RKO (cell line): ENCODE data around the gene MAP3K2.

Experiments
- DNase-seq: peaks from one replicate; pipeline ENCODE4 v3.0.0-alpha.2; 2016; ENCODE audit warnings: low spot score

The MAP3K2 gene

GRCh38 chr2:127405255-127405610, 17.5 kb upstream of the MAP3K2 start:
- DNase-seq, result no peak

- no peak for DNase-seq
These were observed 16.9 kb upstream of the MAP3K2 start for GRCh38 chr2:127404466-127405254.

GRCh38 chr2:127403460-127403859, 15.7 kb upstream of the MAP3K2 start:
- no peak for DNase-seq

- no peak for DNase-seq
These were observed 14.3 kb upstream of the MAP3K2 start for GRCh38 chr2:127401757-127402695.

- DNase-seq, result peak; percentile 15
These were observed 13.4 kb upstream of the MAP3K2 start for GRCh38 chr2:127400897-127401756.

DNA sequence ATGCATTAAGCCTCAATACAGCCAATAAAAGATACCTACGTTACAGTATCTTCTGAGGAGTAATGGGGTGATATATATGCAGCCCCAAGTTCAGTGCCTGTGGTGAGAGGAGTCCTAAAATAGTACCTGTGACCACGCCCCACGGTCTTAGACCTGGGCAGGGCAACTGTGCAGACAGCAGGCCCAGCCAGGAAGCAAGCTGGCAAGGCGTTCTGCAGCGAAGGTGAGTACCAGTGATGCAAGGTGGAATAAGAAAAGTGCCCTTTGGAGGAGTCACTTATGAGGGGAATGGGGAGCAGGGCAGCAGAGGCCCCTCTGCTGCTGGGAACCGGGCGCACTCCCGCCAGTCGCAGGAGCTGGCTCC, 12.7 kb upstream of the MAP3K2 start:
- DNase-seq, result no peak

- peak; percentile 84 for DNase-seq
These were observed 10.4 kb upstream of the MAP3K2 start for GRCh38 chr2:127398239-127398590.

DNA sequence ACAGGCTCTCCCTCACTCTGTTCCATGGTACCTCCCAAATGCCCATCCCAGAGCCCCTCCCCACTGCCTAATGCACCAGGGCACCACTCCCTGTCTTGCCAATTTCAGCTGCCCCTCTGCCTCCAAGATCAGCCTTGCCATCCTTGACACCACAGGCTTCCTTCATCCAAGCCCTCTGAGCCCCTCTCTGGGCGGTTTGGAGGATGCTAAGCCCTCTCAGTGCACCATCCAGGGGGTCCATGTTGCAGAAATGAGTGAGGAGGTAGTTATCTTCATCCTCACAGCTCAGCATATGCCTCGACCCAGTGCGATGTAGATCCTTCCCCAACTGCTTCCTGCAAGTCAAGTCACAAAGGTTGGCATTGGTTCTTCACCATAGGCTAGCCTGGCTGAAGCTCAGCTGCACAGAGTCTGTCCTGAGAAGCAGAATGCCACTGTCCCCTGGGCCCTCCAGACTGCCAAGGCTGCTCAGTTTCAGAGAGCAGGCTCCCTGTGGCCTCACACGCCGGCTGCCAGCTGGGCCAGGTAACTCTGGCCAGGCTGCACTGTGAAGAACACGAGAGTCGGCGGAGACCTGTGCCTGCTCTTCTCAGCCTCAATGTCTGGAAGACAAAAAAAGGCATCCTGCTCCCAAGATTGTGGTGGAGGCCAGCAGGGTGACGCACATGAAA, 9.9 kb upstream of the MAP3K2 start:
- no peak for DNase-seq

DNA sequence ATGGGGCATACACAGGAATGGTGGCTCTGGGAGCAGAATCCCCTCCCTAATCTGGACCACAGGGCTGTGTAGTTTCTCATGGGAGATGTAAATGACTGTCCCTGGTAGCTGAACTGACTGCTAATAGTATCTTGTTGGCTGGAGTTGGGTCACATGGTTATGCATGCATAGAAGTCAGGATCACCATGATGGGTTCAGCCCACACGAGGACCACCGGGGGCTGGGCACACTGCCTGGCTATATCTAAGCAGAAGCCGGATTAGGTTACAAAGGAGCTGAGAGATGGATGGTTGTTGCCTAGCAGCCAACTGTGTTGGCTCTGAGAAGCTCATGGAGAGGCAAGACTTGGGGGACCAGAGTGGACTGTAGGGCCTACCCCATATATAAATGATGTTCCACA, 6.7 kb upstream of the MAP3K2 start:
- no peak for DNase-seq

GRCh38 chr2:127392828-127393578, 5.2 kb upstream of the MAP3K2 start:
- DNase-seq, result no peak

- no peak for DNase-seq
These were observed 4.5 kb upstream of the MAP3K2 start for GRCh38 chr2:127392133-127392827.

- no peak for DNase-seq
These were observed 2.1 kb upstream of the MAP3K2 start for GRCh38 chr2:127389778-127390435.

- no peak for DNase-seq
These were observed 819 bp upstream of the MAP3K2 start for GRCh38 chr2:127388423-127389164.

DNA sequence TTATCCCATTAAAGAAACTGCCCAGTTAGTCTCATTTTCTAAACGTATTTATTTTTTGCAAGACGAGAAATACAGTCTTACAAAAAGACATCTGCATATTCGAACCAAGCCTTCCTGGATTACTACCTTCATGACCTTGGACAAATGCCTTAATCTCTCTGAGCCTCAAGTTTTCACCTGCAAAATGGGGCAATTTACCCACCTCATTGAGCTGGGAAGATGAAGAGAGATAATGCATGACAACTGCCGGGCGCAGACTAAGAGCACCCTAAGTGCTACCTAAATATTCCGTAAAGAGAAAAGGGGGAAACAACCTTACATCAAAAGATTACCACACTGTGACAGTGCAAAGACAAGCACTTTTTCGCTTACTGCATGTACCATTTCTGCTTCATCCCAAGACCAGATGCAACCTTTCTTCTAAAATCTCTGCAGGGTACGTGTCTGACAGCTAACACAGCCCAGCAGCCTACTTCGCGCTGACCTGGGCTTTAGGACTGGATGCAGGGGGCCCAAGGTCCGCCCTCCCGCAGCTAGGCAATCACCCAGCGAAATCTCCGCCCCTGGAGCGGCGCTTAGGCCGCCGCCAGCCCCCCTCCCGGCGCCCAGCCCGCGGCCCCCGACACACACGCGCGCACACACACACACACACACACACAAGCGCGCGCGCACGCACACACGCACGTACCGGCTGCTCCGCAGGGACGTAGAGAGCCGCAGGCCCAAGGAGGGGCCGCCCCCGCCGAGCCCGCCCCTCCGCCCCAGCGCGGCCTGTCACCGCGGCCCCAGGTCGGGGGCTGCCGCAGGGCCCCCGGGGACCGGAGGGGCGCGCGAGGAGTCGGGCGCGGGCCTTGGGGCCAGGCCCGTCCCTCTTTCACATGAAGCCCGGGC, 766 bp downstream of the MAP3K2 start:
- DNase-seq, result peak; percentile 85

- no peak for DNase-seq
These were observed 1.5 kb downstream of the MAP3K2 start for GRCh38 chr2:127386246-127386645.

- DNase-seq, result no peak
These were observed 3.2 kb downstream of the MAP3K2 start for GRCh38 chr2:127384529-127384928.

DNA sequence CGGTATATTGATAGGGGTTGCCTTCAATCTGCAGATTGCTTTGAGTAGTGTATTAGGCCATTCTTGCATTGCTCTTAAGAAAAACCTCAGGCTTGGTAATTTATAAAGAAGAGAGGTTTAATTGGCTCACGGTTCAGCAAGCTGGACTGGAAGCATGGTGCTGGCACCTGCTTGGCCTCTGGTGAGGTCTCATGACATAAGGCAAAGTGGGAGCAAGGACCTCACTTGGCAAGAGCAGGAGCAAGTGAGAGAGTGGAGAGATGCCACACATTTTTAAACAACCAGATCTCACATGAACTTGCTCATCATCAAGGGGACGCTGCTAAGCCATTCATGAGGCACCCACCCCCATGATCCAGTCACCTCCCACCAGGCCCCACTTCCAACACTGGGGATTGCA, 4.9 kb downstream of the MAP3K2 start:
- no peak for DNase-seq

DNA sequence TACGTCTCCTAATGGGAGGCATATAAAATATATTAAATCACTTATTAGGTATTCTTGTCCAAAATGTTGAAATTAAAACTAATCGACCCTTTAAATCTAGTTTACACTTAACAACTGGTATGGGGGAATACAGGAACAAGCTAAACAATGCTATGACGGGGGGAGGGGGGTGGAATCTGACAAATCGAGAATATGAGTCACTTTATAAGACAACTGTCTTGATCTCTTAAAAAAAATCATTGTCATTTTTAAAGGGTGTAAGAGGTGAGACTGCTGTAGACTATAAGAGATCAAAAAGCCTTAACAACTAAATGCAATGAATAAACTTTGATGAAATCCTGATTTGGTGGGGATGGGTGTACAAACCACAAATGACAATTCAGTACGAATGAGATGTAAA, 6.0 kb downstream of the MAP3K2 start:
- no peak for DNase-seq
